Measurements from ENCODE around the gene TMEM168.

Gene TMEM168

DNA sequence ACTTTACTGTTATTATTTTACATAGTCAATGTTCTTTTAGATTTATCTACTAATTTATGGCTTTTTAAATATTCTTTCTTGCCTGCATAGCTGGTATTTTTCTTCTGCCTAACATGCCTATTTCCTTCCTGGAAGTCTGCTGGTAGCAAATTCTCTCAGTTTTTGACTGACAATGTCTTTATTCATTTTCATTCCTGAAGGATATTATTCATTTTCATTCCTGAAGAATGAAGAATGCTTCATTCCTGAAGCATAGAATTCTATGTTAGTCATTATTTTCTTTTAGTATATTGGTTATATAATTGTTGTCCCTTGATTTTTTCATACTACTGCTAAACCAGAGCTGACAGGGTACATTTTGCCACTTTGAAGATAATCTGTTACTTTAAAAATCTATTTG, 41.8 kb downstream of the TMEM168 start:
- Histone ChIP-seq H3K36me3 (ENCODE audit: control insufficient read depth in 2 of 2, insufficient read depth in 1 of 2, low read length in 2 of 2) (no peaks in the 10 kb centered on the region), H3K4me1 (ENCODE audit: control insufficient read depth, insufficient read depth, low read length) (no peaks in the 10 kb centered on the region), H3K4me3 (ENCODE audit: low read depth, low read length) (no peak overlapping the region), H3K9me3 (ENCODE audit: control insufficient read depth, insufficient read depth, low read depth, low read length) (no peaks in the 10 kb centered on the region), H3K27ac (ENCODE audit: extremely low read depth, low read depth, low read length) (no peak overlapping the region)
- TF ChIP-seq MYNN (tag by site-specific recombination; IDR thresholded peaks at IDR 0.05; ENCODE audit: borderline replicate concordance) (no peak), TRIM28 (IDR thresholded peaks at IDR 0.05; ENCODE audit: borderline replicate concordance, low read length) (no peak)
- POLR2A ChIA-PET = no interaction called here
- CTCF ChIA-PET = interaction anchor here (0.7 kb wide), 1 partner anchor 582 kb away, joined by 4 read pairs; no protein-coding TSS in a partner anchor

DNA sequence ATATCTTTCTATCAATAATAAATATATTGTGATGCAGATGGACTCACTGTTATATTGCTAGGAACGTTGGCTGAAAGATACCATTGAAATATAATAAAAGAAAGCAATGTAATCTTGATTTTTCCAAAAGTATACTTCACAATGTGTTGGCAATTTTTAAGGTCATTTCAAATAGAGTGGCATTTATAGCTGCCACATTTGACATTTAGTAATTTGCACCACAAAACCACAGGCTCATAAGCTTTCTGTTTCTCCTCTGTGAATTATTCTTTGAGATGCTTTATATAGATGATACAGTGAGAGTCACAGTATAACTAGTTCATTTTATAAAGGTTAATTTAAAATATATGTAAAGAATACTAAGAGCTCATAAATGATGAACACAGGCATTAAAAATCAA, 44.6 kb downstream of the TMEM168 start:
- Histone ChIP-seq H3K4me1 (ENCODE audit: control insufficient read depth, insufficient read depth, low read length) (no peaks in the 10 kb centered on the region), H3K36me3 (ENCODE audit: control insufficient read depth in 2 of 2, insufficient read depth in 1 of 2, low read length in 2 of 2) (no peaks in the 10 kb centered on the region), H3K9me3 (ENCODE audit: control insufficient read depth, insufficient read depth, low read depth, low read length) (no peaks in the 10 kb centered on the region), H3K4me3 (ENCODE audit: low read depth, low read length) (no peak overlapping the region), H3K27ac (ENCODE audit: extremely low read depth, low read depth, low read length) (no peak overlapping the region)
- ChIA-PET POLR2A (no interaction called here), CTCF (no interaction called here)
- TF ChIP-seq ZNF366 (tag by site-specific recombination; conservative IDR thresholded peaks at IDR 0.05) = no peak
- TF ChIP-seq ZNF610 (tag by site-specific recombination; IDR thresholded peaks at IDR 0.05; ENCODE audit: borderline replicate concordance) = no peak
- no peak for TF ChIP-seq ZEB2 (tag by site-specific recombination; IDR thresholded peaks at IDR 0.05)
- TF ChIP-seq ZNF214 (tag by site-specific recombination; IDR thresholded peaks at IDR 0.05; ENCODE audit: borderline replicate concordance) = no peak
- TF ChIP-seq, protein P1, sequence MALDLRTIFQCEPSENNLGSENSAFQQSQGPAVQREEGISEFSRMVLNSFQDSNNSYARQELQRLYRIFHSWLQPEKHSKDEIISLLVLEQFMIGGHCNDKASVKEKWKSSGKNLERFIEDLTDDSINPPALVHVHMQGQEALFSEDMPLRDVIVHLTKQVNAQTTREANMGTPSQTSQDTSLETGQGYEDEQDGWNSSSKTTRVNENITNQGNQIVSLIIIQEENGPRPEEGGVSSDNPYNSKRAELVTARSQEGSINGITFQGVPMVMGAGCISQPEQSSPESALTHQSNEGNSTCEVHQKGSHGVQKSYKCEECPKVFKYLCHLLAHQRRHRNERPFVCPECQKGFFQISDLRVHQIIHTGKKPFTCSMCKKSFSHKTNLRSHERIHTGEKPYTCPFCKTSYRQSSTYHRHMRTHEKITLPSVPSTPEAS (tag by site-specific recombination; IDR thresholded peaks at IDR 0.05) = no peak
- TF ChIP-seq SP3 (tag by site-specific recombination; IDR thresholded peaks at IDR 0.05) = no peak

DNA sequence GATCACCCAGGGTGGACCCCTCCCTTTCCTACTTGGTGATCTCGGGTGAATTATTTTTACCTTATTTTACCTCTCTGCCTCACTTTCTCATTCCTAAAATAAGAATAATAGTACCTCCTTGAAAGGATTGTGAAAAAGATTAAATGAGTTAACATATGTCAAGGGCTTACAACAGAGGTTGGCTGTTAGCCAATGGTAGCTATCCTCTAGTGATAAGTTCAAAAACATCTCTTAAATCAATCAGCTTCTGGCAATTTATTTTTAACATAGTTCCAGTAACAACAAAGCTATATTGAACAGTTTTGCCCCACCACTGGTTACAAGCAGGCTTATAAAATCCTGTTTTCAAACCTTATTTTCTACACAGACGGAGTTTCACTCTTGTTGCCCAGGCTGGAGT, 45.4 kb downstream of the TMEM168 start:
- Histone ChIP-seq H3K4me1 (ENCODE audit: control insufficient read depth, insufficient read depth, low read length) (no peaks in the 10 kb centered on the region), H3K9me3 (ENCODE audit: control insufficient read depth, insufficient read depth, low read depth, low read length) (no peaks in the 10 kb centered on the region), H3K4me3 (ENCODE audit: low read depth, low read length) (no peak overlapping the region), H3K27ac (ENCODE audit: extremely low read depth, low read depth, low read length) (no peak overlapping the region), H3K36me3 (ENCODE audit: control insufficient read depth in 2 of 2, insufficient read depth in 1 of 2, low read length in 2 of 2) (no peaks in the 10 kb centered on the region)
- CTCF ChIA-PET = interaction anchor here (0.5 kb wide), 1 partner anchor 994 kb away, joined by 5 read pairs; no protein-coding TSS in a partner anchor
- TF ChIP-seq, protein P2, sequence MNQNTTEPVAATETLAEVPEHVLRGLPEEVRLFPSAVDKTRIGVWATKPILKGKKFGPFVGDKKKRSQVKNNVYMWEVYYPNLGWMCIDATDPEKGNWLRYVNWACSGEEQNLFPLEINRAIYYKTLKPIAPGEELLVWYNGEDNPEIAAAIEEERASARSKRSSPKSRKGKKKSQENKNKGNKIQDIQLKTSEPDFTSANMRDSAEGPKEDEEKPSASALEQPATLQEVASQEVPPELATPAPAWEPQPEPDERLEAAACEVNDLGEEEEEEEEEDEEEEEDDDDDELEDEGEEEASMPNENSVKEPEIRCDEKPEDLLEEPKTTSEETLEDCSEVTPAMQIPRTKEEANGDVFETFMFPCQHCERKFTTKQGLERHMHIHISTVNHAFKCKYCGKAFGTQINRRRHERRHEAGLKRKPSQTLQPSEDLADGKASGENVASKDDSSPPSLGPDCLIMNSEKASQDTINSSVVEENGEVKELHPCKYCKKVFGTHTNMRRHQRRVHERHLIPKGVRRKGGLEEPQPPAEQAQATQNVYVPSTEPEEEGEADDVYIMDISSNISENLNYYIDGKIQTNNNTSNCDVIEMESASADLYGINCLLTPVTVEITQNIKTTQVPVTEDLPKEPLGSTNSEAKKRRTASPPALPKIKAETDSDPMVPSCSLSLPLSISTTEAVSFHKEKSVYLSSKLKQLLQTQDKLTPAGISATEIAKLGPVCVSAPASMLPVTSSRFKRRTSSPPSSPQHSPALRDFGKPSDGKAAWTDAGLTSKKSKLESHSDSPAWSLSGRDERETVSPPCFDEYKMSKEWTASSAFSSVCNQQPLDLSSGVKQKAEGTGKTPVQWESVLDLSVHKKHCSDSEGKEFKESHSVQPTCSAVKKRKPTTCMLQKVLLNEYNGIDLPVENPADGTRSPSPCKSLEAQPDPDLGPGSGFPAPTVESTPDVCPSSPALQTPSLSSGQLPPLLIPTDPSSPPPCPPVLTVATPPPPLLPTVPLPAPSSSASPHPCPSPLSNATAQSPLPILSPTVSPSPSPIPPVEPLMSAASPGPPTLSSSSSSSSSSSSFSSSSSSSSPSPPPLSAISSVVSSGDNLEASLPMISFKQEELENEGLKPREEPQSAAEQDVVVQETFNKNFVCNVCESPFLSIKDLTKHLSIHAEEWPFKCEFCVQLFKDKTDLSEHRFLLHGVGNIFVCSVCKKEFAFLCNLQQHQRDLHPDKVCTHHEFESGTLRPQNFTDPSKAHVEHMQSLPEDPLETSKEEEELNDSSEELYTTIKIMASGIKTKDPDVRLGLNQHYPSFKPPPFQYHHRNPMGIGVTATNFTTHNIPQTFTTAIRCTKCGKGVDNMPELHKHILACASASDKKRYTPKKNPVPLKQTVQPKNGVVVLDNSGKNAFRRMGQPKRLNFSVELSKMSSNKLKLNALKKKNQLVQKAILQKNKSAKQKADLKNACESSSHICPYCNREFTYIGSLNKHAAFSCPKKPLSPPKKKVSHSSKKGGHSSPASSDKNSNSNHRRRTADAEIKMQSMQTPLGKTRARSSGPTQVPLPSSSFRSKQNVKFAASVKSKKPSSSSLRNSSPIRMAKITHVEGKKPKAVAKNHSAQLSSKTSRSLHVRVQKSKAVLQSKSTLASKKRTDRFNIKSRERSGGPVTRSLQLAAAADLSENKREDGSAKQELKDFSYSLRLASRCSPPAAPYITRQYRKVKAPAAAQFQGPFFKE (tag by site-specific recombination; IDR thresholded peaks at IDR 0.05; ENCODE audit: borderline replicate concordance) = no peak
- TF ChIP-seq ZNF48 (tag by site-specific recombination; IDR thresholded peaks at IDR 0.05) (no peak), ZNF792 (tag by site-specific recombination; IDR thresholded peaks at IDR 0.05) (no peak), ZNF561 (tag by site-specific recombination; IDR thresholded peaks at IDR 0.05; ENCODE audit: borderline replicate concordance) (no peak), ZNF426 (tag by site-specific recombination; IDR thresholded peaks at IDR 0.05) (no peak), ZNF133 (tag by site-specific recombination; IDR thresholded peaks at IDR 0.05) (no peak), ZNF416 (tag by site-specific recombination; IDR thresholded peaks at IDR 0.05) (no peak), ZNF114 (tag by site-specific recombination; IDR thresholded peaks at IDR 0.05) (no peak), ZNF626 (tag by site-specific recombination; IDR thresholded peaks at IDR 0.05) (no peak), ZNF629 (tag by site-specific recombination; IDR thresholded peaks at IDR 0.05) (no peak)
- TF ChIP-seq, protein P3, sequence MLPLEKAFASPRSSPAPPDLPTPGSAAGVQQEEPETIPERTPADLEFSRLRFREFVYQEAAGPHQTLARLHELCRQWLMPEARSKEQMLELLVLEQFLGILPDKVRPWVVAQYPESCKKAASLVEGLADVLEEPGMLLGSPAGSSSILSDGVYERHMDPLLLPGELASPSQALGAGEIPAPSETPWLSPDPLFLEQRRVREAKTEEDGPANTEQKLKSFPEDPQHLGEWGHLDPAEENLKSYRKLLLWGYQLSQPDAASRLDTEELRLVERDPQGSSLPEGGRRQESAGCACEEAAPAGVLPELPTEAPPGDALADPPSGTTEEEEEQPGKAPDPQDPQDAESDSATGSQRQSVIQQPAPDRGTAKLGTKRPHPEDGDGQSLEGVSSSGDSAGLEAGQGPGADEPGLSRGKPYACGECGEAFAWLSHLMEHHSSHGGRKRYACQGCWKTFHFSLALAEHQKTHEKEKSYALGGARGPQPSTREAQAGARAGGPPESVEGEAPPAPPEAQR (tag by site-specific recombination; IDR thresholded peaks at IDR 0.05) = no peak
- POLR2A ChIA-PET = interaction anchor here (0.5 kb wide), 1 partner anchor 19 kb away, joined by 3 read pairs; no protein-coding TSS in a partner anchor
